Spleen (tissue), 11 donors: ENCODE measurements around the gene PPP1R12C. TPM values are rescaled to one million over a fixed set of nuclear protein-coding genes. Genes with fewer than 3 reads are reported as not detected.

Source experiments
- DNase-seq: peaks from one replicate; pipeline ENCODE4 v3.0.0-alpha.2; 2020
- H3K27ac ChIP-seq, 8 donors: fragments of 200-600 bp; sonication (generic) in 7 of 8; 1 replicate in 4 of 8; 2 replicates in 4 of 8; pipeline versions ENCODE4 v1.5.0 to v1.8.0; 2016 to 2021; ENCODE audit warnings: inconsistent platforms in 4 of 8, mild to moderate bottlenecking in 4 of 8, moderate library complexity in 1 of 8
- H3K27me3 ChIP-seq, 7 donors: fragments of 200-600 bp; sonication (generic) in 6 of 7; replicated peaks in 1 of 7; 1 replicate in 4 of 7; 2 replicates in 3 of 7; pipeline versions ENCODE4 v1.5.0 to v1.8.0; 2016 to 2021; ENCODE audit warnings: inconsistent platforms in 3 of 7, mild to moderate bottlenecking in 1 of 7
- H3K36me3 ChIP-seq, 6 donors: fragments of 200-600 bp; sonication (generic) in 5 of 6; 1 replicate in 4 of 6; 2 replicates in 2 of 6; pipeline versions ENCODE4 v1.5.0 to v1.8.0; 2016 to 2021; ENCODE audit warnings: inconsistent platforms in 2 of 6
- H3K4me1 ChIP-seq, 6 donors: fragments of 200-600 bp; sonication (generic) in 5 of 6; 1 replicate in 3 of 6; 2 replicates in 3 of 6; pipeline versions ENCODE4 v1.5.0 to v1.8.0; 2016 to 2021; ENCODE audit warnings: inconsistent platforms in 3 of 6
- H3K4me3 ChIP-seq, 8 donors: fragments of 200-600 bp; sonication (generic) in 7 of 8; 1 replicate in 4 of 8; 2 replicates in 4 of 8; pipeline versions ENCODE4 v1.5.0 to v1.8.0; 2016 to 2021; ENCODE audit warnings: inconsistent platforms in 4 of 8, mild to moderate bottlenecking in 4 of 8, moderate library complexity in 2 of 8
- H3K9me3 ChIP-seq, 8 donors: fragments of 200-600 bp; sonication (generic) in 7 of 8; 1 replicate in 4 of 8; 2 replicates in 4 of 8; pipeline versions ENCODE4 v1.5.0 to v1.8.0; 2016 to 2021; ENCODE audit warnings: inconsistent platforms in 4 of 8
- CTCF ChIP-seq, 11 experiments: fragments of 200-600 bp in 7 of 11; fragments of 450-650 bp in 4 of 11; sonication (generic) in 4 of 11; IDR thresholded peaks in 8 of 11; conservative IDR thresholded peaks in 3 of 11; 1 replicate in 7 of 11; 2 replicates in 4 of 11; pipeline versions ENCODE4 v1.4.0 to v1.8.0; 2016 to 2021; ENCODE audit warnings: antibody characterized with exemption in 11 of 11, inconsistent platforms in 4 of 11, mild to moderate bottlenecking in 1 of 11
- POLR2A ChIP-seq, 3 donors: fragments of 450-650 bp; IDR thresholded peaks; one replicate each; pipeline ENCODE4 v1.5.1; 2017; ENCODE audit warnings: antibody characterized with exemption in 3 of 3, mild to moderate bottlenecking in 1 of 3
- POLR2AphosphoS5 ChIP-seq, 3 donors: sonication (generic); formaldehyde crosslinking; IDR thresholded peaks; one replicate each; pipeline ENCODE4 v1.5.1; 2017; ENCODE audit warnings: antibody characterized with exemption in 3 of 3
- WGBS, 5 donors: extraction: QIAGEN DNeasy Blood & Tissue Kit in 3 of 5; methylation state at CpG; one replicate each; pipeline versions ENCODE4 v1.1.5 to v1.1.7; 2013 to 2018; 5-methylcytosine and 5-hydroxymethylcytosine counted together
- intact Hi-C: fragments of 100-400 bp; cut with DNase I; formaldehyde crosslinking; loops from one replicate; pipeline ENCODE4 v1.15.0; 2023; ENCODE audit warnings: low total_unique reads
- polyA plus RNA-seq, 3 donors: library from polyadenylated mRNA; stranded (reverse); fragments of 200-250 nt; gene quantifications; one replicate each; pipeline ENCODE4 v1.2.1, GENCODE V29; 2013
- total RNA-seq, 7 donors: library from RNA; depleted of rRNA in 3 of 7; stranded (reverse); fragments of >200 nt in 3 of 7; fragmentation: NEBNext Ultra II Directional in 4 of 7; extraction: Animal tissue kit (Norgen Biotek cat#: 25700) in 4 of 7; gene quantifications; one replicate each; pipeline versions ENCODE4 v1.1.0 to v1.2.1, GENCODE V29; 2016 to 2021
- donor health status: healthy with polysubstance abuse.
- donor health status: DM: no; HTN: no; CAD: no; lungs with moderate emphysema.
- donor health status: DM: no; HTN: no; CAD: no.
- donor health status: Bipolar disorder and iron deficiency.
- donor health status: healthy.
- donor health status: DM: no; HTN: no; CAD: no.
- donor health status: DM: yes; HTN: yes; CAD: no.

The PPP1R12C gene
- total and polyA plus RNA-seq, 10 donors = 88.2 to 292 (median 151) TPM

DNA sequence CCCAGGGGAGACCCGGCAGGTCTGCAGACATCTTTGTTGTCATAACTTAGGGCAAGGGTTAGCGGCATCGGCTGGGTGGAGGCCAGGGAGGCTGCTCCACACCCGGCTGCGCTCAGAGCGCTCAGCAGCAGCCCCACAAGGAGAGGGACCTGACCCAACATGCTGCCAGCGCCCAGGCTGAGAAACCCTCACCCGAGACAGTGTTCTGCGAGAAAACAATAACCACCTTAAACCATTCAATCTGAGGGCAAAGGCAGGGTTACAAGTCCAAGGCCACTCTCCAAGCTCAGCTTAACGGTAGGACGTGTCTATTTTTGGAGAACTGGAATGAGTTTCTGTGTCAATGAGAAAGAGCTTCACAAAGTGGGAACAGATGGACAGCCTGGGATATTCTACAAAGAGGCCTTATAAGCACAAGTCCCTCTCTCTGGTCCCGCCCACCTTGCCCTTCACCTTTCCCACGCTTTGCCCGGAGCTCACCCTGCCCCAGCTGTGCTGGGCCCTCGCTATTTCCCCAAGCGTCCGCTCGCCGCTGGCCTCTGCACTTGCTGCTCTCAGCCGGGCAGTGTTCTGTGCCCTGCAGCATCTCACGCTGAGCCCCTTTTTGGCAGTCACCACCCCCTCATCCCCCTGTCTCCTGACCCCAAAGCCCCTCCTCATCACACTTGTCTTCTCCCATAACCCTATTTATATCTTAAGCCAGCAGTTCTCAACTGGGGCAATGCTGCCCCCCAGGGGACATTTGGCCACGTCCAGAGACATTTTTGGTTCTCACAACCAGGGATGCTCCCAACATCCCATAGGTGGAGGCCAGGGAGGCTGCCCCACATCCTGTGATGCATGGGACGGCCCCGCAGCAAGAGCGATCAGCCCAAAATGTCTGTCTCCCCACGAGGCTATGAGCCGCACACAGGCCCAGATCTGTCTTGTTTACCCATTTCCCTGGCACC lies 17.6 kb downstream of the PPP1R12C start:
- Histone ChIP-seq H3K9me3 (peaks cover 0 to 10% (median 8%) of the 10 kb centered on the region in 8 donors), H3K36me3 (peaks cover 0 to 90% (median 57%) of the 10 kb centered on the region in 6 donors), H3K27me3 (no peaks in the 10 kb centered on the region), H3K4me3 (no peak overlapping the region), H3K27ac (peak overlapping the region in 3 of 8 donors; percentile 59 to 66 (median 63)), H3K4me1 (peaks cover 5 to 36% (median 26%) of the 10 kb centered on the region in 6 donors)
- DNase-seq = no peak
- no peak for TF ChIP-seq POLR2A (IDR thresholded peaks at IDR 0.05)
- TF ChIP-seq POLR2AphosphoS5 (IDR thresholded peaks at IDR 0.05) = peak in 2 of 3 donors; percentile 19 to 42
- no peak for TF ChIP-seq CTCF (IDR thresholded peaks at IDR 0.05 in 8 of 11, conservative IDR thresholded peaks at IDR 0.05 in 3 of 11)
- WGBS, 5 donors = 80 to 91% (median 84%) methylated on average over 23 to 27 of the region's 27 CpGs
- intact Hi-C loops = no loop called here

DNA sequence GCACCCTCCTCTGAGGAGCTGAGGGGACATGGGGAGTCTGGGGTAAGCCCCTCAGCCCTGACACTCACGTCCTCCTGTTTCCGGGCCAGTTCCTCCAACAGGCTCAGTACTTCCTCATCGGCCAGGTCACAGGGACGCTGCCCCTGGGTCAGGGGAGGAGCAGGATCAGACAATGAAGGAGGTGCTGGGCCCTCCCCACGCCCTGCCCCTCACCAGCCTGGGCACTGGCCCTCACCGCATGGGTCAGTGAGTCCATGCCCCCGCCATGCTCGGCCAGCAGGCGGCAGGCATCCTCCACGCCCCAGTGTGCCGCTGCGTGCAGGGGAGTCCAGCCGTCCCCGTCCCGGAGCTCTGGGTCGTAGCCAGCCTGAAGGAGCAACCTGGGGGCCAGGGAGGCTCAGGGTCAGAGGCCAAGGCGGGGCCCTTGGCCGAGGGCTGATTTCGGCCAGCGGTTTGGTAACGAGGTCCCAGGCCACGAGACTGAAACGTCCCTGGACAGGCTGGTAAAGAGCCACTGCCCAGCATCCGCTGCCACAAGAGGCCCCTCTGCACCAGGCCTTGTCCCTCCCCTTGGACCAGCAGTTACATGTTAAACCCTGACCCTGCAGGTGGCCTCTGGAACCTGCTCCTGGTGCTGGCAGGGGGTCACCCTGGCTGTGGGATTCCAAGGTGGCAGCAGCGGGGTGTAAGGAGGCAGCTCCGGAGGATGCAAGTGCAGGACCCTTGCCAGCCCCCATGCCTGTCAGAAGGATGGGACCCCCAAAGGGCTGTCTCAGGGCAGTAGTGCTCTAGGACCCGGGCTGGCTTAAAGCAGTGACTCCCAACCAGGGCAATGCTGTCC lies 18.5 kb downstream of the PPP1R12C start:
- 51 to 80% (median 75%) methylated on average over 7 to 27 of the region's 27 CpGs for WGBS, 5 donors
- Histone ChIP-seq H3K4me1 (peaks cover 5 to 36% (median 26%) of the 10 kb centered on the region in 6 donors), H3K27ac (peak overlapping the region in 6 of 8 donors; percentile 30 to 66 (median 58)), H3K27me3 (no peaks in the 10 kb centered on the region), H3K9me3 (peaks cover 0 to 10% (median 8%) of the 10 kb centered on the region in 8 donors), H3K4me3 (no peak overlapping the region), H3K36me3 (peaks cover 0 to 92% (median 64%) of the 10 kb centered on the region in 6 donors)
- intact Hi-C loops = no loop called here
- TF ChIP-seq POLR2A (IDR thresholded peaks at IDR 0.05) (no peak), POLR2AphosphoS5 (IDR thresholded peaks at IDR 0.05) (peak in 2 of 3 donors; percentile 55 to 72), CTCF (IDR thresholded peaks at IDR 0.05 in 8 of 11, conservative IDR thresholded peaks at IDR 0.05 in 3 of 11) (peak in 8 of 11 experiments; percentile 35 to 65 (median 52))
- no peak for DNase-seq

DNA sequence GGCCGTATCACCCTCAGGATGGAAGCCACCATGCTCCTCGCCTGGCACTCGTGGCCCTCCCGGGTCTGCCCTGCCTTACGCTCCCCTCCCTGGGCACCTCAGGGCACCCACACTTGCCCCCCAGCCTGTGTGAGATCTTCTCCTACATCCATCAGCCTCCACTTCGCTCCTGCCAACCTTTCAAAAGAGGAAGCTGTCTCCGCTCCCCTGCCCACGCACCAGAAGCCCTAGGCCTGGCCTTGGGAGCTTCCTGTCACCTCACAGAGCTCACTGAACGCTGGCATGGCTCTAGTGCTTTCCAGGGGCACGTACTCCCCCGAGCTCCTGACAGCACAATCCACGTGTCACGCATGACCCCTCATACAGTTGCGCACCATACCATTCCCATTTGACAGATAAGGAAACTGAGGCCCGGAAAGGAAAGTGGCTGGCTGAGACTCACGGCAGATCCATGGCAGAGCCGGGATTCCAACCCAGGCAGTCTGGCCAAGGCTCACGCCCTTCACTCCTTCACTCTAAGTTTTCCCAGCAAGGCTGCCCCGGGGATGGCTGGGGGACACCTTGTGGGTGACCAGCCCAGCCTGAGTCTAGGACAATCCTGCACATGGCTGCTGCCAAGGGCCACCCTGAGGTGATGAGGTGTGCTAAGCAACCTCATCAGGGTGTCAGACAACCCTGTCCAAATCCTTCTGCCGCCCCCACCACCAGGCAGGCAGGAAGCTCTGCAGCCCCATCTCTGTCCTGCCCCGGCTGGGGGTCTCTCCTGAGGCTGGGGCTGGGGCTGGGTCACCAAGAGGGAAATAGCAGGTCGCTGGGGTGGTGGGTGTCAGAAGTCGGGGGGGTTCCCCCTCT lies 19.3 kb downstream of the PPP1R12C start:
- WGBS, 5 donors = 63 to 73% (median 66%) methylated on average over 21 to 23 of the region's 23 CpGs

More for the DNA sequence above, 19.3 kb downstream of the PPP1R12C start:
- TF ChIP-seq POLR2AphosphoS5 (IDR thresholded peaks at IDR 0.05) (peak; percentile 50 to 71 (median 57)), POLR2A (IDR thresholded peaks at IDR 0.05) (no peak), CTCF (IDR thresholded peaks at IDR 0.05 in 8 of 11, conservative IDR thresholded peaks at IDR 0.05 in 3 of 11) (no peak)
- no peaks in the 10 kb centered on the region for H3K27me3 ChIP-seq
- peak overlapping the region in 7 of 8 donors; percentile 9 to 66 (median 58) for H3K27ac ChIP-seq
- no peak for DNase-seq
- intact Hi-C loops = no loop called here
- peaks cover 0 to 6% (median 3%) of the 10 kb centered on the region in 8 donors for H3K9me3 ChIP-seq
- H3K36me3 ChIP-seq = peaks cover 0 to 85% (median 58%) of the 10 kb centered on the region in 6 donors
- no peak overlapping the region for H3K4me3 ChIP-seq
- peaks cover 5 to 36% (median 26%) of the 10 kb centered on the region in 6 donors for H3K4me1 ChIP-seq
